Measurements from ENCODE around the gene STARD5. TPM values are rescaled to one million over a fixed set of nuclear protein-coding genes. Genes with fewer than 3 reads are reported as not detected.

The STARD5 gene
- total RNA-seq, 4 donors from 2014 or later = 1.3 to 6.7 (median 4.1) TPM

- Histone ChIP-seq H3K4me1 (peaks cover 0 to 6% (median 3%) of the 10 kb centered on the region in 3 donors), H3K27ac (no peak overlapping the region), H3K27me3 (no peaks in the 10 kb centered on the region), H3K4me3 (no peak overlapping the region), H3K9me3 (peaks cover 0 to 8% (median 0%) of the 10 kb centered on the region in 3 donors), H3K36me3 (peaks cover 0 to 28% of the 10 kb centered on the region in 2 donors)
- no peak for ATAC-seq
- no peak for TF ChIP-seq EP300 (IDR thresholded peaks at IDR 0.05)
- no peak for TF ChIP-seq POLR2A (IDR thresholded peaks at IDR 0.05)
- TF ChIP-seq CTCF (IDR thresholded peaks at IDR 0.05) = no peak
- TF ChIP-seq POLR2AphosphoS5 (IDR thresholded peaks at IDR 0.05) = no peak
- WGBS, 2 donors (ENCODE audit: low coverage in 1 of 2) = 70 to 76% methylated on average over 3 to 7 of the region's 8 CpGs
These were observed 43.1 kb downstream of the STARD5 start for GRCh38 chr15:81280696-81281455.

DNA sequence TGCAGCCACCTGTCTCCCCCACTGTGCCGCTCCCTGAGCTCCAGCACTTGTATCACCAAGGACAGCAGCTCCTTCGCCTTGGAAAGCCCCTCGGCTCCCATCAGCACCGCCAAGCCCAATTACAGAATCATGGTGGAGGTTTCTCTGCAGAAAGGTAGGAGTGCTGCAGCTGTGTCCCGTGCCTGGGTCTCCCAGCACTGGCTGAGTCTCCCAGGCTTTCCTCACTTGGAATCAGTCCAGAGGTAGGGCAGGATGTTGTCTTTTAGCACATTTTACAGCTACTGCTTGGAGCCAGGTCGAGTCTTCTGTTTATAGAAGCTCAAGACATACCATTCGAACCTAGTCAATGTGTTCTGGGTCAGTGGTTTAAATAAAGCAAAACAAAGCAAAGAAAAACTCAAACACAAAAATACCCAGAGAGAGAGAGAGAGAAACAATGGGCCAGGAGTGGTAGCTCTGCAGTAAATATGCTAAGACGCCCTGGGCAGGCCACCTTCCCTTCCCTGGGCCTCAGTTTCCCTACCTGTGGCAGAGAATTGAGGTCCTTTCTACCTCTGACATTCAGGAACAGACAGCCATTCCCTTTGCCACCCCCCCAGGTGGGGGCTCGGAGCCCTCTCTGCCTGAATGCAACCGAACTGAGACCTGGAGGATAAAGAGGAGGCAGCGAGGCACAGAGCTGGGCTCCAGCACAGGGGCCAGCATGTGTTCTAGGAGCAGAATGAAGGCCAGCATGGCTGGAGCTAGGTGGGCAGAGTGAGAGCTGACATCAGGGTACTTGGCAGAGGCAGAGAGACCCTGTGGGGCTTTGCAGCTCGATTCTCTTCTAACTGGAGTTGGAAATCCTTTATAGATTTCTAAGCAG is 44.1 kb downstream of the STARD5 start:
- Histone ChIP-seq H3K4me1 (peaks cover 0 to 16% (median 6%) of the 10 kb centered on the region in 3 donors), H3K4me3 (no peak overlapping the region), H3K27ac (no peak overlapping the region), H3K36me3 (peaks cover 0 to 28% of the 10 kb centered on the region in 2 donors), H3K9me3 (peaks cover 0 to 8% (median 0%) of the 10 kb centered on the region in 3 donors), H3K27me3 (no peaks in the 10 kb centered on the region)
- no peak for TF ChIP-seq EP300 (IDR thresholded peaks at IDR 0.05)
- ATAC-seq = no peak
- whole genome bisulfite sequencing, 2 donors (ENCODE audit: low coverage in 1 of 2) = 67 to 100% methylated on average over 2 to 4 of the region's 12 CpGs

DNA sequence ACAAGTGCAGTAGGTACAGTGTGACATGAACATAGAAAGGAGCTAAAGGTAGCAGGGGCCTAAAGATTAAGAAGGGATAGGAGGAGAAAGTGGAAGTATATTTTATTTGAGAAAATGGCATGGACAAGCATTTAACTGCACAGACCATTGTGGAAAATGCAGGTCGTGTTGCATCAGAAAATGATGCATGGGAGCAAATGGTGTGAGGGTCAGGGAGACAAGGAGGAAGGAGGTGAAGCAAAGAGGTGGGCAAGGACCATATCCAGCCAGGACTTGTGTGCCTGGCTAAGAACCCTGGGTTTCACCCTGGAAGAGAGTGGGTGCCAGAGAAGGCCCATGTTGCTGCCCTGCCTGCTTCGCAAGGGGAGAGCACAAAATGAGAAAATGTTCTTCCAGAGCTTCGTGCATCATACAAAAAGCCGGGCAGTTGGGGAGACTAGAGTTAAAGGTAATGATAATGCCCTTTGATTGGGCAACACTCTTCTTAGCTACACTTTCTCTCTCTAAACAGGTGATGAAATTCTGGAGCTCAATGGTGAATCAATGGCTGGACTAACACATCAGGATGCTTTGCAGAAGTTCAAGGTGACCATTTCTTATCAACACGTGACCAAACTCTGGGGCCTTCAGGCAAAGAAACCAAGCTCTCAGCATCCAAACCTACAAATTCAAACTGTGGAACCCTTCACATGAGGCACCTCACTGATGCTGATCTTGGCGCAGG is 45.5 kb downstream of the STARD5 start:
- TF ChIP-seq POLR2AphosphoS5 (IDR thresholded peaks at IDR 0.05) = no peak
- no peak for TF ChIP-seq CTCF (IDR thresholded peaks at IDR 0.05)
- TF ChIP-seq POLR2A (IDR thresholded peaks at IDR 0.05) = no peak
- TF ChIP-seq EP300 (IDR thresholded peaks at IDR 0.05) = no peak
- H3K9me3 ChIP-seq = peaks cover 0 to 8% (median 0%) of the 10 kb centered on the region in 3 donors
- no peaks in the 10 kb centered on the region for H3K27me3 ChIP-seq
- no peak overlapping the region for H3K27ac ChIP-seq
- no peak for ATAC-seq
- peaks cover 0 to 24% (median 11%) of the 10 kb centered on the region in 3 donors for H3K4me1 ChIP-seq
- WGBS, 2 donors (ENCODE audit: low coverage in 1 of 2) = 90 to 92% methylated on average over 2 to 6 of the region's 6 CpGs
- peaks cover 0 to 28% of the 10 kb centered on the region in 2 donors for H3K36me3 ChIP-seq
- no peak overlapping the region for H3K4me3 ChIP-seq

- Histone ChIP-seq H3K9me3 (peaks cover 0 to 8% (median 0%) of the 10 kb centered on the region in 3 donors), H3K4me3 (no peak overlapping the region), H3K27ac (no peak overlapping the region), H3K36me3 (peaks cover 0 to 31% of the 10 kb centered on the region in 2 donors), H3K27me3 (no peaks in the 10 kb centered on the region), H3K4me1 (peaks cover 0 to 24% (median 11%) of the 10 kb centered on the region in 3 donors)
- 96 to 100% methylated on average over 2 of the region's 2 CpGs for WGBS, 2 donors (ENCODE audit: low coverage in 1 of 2)
- ATAC-seq = no peak
- TF ChIP-seq POLR2AphosphoS5 (IDR thresholded peaks at IDR 0.05) (no peak), CTCF (IDR thresholded peaks at IDR 0.05) (no peak)
These were observed 46.1 kb downstream of the STARD5 start for GRCh38 chr15:81277851-81278250.

DNA sequence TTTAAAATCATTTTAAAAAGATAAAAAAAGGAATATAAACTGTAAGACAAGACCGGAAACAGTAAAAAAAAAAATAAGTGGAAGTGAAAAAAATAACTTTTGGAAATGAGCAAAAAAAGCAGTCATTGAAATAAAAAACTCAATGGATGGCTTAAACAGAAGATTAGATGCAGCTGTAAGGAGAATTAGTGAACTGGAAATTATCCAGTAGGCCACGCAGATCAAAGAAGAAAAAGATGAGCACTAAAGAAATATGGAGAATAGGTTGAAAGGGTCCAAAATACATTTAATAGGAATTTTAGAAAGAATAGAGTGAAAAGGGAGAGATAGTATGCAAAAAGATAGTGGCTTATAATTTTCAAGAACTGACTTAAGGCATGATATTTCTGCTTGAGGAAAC is 47.0 kb downstream of the STARD5 start:
- no peak for ATAC-seq
- peaks cover 0 to 8% (median 0%) of the 10 kb centered on the region in 3 donors for H3K9me3 ChIP-seq
- H3K27me3 ChIP-seq = no peaks in the 10 kb centered on the region
- H3K4me1 ChIP-seq = peaks cover 0 to 24% (median 11%) of the 10 kb centered on the region in 3 donors
- H3K4me3 ChIP-seq = no peak overlapping the region
- peaks cover 0 to 23% of the 10 kb centered on the region in 2 donors for H3K36me3 ChIP-seq
- WGBS, 2 donors (ENCODE audit: low coverage in 1 of 2) = 87 to 94% methylated on average over 2 of the region's 2 CpGs
- H3K27ac ChIP-seq = no peak overlapping the region
- no peak for TF ChIP-seq EP300 (IDR thresholded peaks at IDR 0.05)
- no peak for TF ChIP-seq POLR2AphosphoS5 (IDR thresholded peaks at IDR 0.05)
- TF ChIP-seq POLR2A (IDR thresholded peaks at IDR 0.05) = no peak
- no peak for TF ChIP-seq CTCF (IDR thresholded peaks at IDR 0.05)
